Measurements from ENCODE around the gene PKD2L1.

DNA sequence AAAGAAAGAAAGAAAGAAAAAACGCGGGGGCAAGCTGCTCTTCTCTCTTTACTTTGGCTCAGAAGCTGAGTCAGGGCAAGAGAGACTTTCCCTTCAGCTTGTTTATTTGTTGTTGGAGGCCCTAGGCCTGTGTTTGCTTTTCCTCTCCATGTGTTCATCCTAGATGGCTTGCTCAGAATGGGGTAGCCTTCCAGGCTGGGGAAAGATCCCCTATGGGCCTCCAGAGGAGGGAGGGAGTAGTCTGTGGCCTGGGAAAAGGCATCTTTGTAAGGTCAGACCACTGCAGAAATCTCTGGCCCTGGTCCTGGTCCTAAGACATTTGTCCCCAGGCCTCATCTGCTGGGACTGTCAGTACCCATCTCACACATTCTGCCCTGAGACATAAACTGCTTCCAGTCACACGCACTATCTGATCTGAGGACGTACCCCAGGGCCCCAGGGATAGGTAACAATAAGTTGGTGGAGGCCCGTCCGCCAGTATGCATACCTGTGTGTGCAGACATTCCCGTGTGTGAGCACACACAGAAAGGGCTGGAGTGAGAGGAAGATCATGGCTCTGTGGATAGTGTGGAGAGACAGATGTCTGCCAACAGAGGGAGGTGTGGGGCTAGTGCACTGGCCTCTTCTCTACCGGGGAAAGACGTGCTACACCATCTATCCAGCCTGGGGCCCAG is 12.1 kb upstream of the PKD2L1 start:
- TF ChIP-seq, protein P1, sequence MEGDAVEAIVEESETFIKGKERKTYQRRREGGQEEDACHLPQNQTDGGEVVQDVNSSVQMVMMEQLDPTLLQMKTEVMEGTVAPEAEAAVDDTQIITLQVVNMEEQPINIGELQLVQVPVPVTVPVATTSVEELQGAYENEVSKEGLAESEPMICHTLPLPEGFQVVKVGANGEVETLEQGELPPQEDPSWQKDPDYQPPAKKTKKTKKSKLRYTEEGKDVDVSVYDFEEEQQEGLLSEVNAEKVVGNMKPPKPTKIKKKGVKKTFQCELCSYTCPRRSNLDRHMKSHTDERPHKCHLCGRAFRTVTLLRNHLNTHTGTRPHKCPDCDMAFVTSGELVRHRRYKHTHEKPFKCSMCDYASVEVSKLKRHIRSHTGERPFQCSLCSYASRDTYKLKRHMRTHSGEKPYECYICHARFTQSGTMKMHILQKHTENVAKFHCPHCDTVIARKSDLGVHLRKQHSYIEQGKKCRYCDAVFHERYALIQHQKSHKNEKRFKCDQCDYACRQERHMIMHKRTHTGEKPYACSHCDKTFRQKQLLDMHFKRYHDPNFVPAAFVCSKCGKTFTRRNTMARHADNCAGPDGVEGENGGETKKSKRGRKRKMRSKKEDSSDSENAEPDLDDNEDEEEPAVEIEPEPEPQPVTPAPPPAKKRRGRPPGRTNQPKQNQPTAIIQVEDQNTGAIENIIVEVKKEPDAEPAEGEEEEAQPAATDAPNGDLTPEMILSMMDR (IDR thresholded peaks at IDR 0.05): peak; percentile 40 to 72 (median 55)
- TF ChIP-seq EP300 (IDR thresholded peaks at IDR 0.05) (peak in 1 of 2 donors; percentile 29), POLR2A (IDR thresholded peaks at IDR 0.05) (no peak)
